ENCODE data around the gene SMCO1. TPM values are rescaled to one million over a fixed set of nuclear protein-coding genes. Genes with fewer than 3 reads are reported as not detected.
"Not testable (repeated sequence)": the region's sequence is repeated elsewhere in the genome, so short reads cannot be mapped to it uniquely, and the experiment has no call there.

SMCO1 gene
- total RNA-seq, 1 donor from 2014 or later = not detected

DNA sequence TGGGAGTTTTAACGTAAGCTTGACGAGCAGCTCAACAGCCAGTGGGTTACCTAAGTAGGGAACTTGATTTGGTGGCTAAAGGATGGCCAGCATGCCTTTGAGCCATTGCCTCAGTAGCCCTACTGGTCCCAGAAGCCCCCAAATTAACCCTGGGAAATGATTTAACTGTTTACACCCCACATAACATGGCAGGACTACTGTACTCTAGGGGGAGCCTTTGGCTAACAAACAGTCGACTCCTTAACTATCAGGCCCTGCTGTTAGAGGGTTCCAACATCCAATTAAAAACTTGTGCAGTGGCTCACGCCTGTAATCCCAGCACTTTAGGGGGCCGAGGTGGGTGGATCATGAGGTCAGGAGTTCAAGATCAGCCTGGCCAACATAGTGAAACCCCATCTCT, 9.4 kb upstream of the SMCO1 start:
- TF ChIP-seq, protein P1, sequence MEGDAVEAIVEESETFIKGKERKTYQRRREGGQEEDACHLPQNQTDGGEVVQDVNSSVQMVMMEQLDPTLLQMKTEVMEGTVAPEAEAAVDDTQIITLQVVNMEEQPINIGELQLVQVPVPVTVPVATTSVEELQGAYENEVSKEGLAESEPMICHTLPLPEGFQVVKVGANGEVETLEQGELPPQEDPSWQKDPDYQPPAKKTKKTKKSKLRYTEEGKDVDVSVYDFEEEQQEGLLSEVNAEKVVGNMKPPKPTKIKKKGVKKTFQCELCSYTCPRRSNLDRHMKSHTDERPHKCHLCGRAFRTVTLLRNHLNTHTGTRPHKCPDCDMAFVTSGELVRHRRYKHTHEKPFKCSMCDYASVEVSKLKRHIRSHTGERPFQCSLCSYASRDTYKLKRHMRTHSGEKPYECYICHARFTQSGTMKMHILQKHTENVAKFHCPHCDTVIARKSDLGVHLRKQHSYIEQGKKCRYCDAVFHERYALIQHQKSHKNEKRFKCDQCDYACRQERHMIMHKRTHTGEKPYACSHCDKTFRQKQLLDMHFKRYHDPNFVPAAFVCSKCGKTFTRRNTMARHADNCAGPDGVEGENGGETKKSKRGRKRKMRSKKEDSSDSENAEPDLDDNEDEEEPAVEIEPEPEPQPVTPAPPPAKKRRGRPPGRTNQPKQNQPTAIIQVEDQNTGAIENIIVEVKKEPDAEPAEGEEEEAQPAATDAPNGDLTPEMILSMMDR (conservative IDR thresholded peaks at IDR 0.05; ENCODE audit: low read depth, low read length) = no peak
- H3K4me3 ChIP-seq (ENCODE audit: low read depth, low read length) = no peak overlapping the region
- no peak for DNase-seq (ENCODE audit: low read depth)

DNA sequence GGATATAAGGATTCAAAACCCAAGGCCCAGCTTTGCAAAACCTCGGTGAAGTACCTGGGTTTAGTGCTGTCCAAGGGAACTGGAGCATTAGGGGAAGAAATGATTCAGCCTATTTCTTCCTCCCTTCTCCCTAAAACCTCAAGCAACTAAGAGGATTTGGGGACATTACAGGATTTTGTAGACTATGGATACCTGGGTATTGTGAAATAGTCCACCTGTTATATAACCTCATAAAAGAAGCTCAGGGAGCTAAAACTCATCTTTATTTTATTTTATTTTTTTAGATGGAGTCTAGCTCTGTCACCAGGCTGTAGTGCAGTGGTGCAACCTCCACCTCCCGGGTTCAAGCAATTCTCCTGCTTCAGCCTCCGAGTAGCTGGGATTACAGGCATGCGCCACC, 8.7 kb upstream of the SMCO1 start:
- no peak overlapping the region for H3K4me3 ChIP-seq (ENCODE audit: low read depth, low read length)
- TF ChIP-seq, protein P1 (conservative IDR thresholded peaks at IDR 0.05; ENCODE audit: low read depth, low read length) = no peak
- no peak for DNase-seq (ENCODE audit: low read depth)

DNA sequence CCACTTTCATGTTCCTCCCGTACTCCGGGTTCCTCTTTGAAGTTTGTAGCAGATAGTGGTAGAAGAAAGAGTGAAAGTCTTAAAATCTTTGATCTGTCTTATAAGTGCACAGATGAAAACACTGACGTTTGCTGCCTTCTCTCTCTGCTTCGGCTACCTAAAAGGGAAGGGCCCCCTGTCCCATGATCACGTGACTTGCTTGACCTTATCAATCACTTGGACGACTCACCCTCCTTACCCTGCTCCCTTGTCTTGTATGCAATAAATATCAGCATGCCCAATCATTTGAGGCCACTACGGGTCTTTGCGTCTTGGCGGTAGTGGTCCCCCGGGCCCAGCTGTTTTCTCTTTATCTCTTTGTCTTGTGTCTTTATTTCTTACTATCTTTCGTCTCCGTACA, 6.1 kb upstream of the SMCO1 start:
- DNase-seq (ENCODE audit: low read depth); H3K4me3 ChIP-seq (ENCODE audit: low read depth, low read length): not testable (repeated sequence)

DNA sequence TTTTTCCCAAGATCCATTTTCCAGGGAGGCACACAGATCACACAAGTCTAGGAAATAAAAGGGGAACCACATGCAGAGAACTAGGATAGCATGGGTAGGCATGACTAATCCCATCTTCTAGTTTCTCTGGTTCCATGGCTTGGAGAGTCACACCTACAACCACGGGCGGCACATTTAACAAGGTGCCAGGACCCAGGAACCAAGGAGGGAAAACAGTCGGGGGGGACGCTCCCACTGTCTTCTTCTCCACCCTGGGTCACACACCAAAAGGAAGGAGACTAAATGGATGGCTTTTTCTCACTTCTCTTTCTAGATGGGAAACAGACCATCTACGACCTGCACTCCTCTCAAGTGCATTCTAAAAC, 4.6 kb upstream of the SMCO1 start:
- no peak for DNase-seq (ENCODE audit: low read depth)
- TF ChIP-seq, protein P1 (conservative IDR thresholded peaks at IDR 0.05; ENCODE audit: low read depth, low read length) = no peak
- no peak overlapping the region for H3K4me3 ChIP-seq (ENCODE audit: low read depth, low read length)

DNA sequence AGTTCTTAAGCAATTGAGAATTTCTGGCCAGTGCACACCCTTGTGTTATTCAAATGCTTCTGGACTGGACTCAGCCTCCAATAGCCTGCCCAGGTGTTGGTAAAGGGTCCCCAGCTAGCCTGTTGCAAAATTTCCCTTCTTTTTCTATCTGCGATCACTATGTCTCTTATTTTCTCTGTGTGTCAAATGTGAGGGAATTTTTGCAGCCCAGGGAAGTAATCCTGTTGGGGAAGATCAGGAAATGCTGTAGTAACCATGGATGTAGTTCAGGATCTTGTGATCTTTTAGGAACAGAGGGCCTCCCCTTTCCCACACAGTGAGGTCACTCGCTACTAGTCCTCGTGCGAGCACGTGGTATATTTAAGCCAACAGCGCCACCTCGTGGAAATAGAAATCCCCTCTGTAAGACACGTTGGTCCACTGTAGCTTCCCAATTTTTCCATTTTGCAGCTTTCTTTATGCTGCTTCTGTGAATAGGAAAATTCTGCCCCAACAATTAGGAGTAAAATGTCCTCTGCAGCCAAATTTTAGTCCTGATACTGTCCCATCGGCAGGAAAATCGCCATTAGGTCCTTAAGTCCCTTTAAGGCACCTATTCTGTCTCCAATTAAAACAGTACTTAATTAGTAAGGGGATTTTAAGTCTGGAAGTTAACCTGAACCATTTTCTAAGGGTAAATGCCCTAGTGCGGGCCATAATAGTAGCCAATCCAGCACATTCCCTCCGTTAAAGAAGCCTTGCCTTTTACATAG, 4.0 kb upstream of the SMCO1 start:
- H3K4me3 ChIP-seq (ENCODE audit: low read depth, low read length) = no peak overlapping the region
- DNase-seq (ENCODE audit: low read depth) = no peak
- TF ChIP-seq, protein P1 (conservative IDR thresholded peaks at IDR 0.05; ENCODE audit: low read depth, low read length) = peak; percentile 48

DNA sequence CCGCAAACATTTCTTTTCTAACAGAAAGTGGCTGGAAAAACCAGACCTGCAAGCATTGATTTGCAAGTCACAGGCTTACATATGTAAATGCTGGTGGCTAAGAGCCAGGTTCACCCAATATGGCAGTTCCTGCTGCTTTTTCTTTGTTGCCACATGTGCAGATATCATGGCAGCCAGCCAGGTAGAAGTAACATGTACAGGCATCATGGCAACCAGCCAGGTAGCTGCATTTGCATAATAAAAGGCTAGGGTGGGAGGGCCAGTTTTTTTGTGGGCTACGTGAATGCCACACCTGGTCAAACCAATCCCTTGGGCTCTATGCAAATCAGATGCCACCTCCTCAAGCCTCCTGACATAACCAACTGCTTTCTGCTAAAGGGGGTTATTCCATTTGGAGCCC, 2.8 kb upstream of the SMCO1 start:
- no peak for DNase-seq (ENCODE audit: low read depth)
- no peak overlapping the region for H3K4me3 ChIP-seq (ENCODE audit: low read depth, low read length)
- TF ChIP-seq, protein P1 (conservative IDR thresholded peaks at IDR 0.05; ENCODE audit: low read depth, low read length) = no peak

DNA sequence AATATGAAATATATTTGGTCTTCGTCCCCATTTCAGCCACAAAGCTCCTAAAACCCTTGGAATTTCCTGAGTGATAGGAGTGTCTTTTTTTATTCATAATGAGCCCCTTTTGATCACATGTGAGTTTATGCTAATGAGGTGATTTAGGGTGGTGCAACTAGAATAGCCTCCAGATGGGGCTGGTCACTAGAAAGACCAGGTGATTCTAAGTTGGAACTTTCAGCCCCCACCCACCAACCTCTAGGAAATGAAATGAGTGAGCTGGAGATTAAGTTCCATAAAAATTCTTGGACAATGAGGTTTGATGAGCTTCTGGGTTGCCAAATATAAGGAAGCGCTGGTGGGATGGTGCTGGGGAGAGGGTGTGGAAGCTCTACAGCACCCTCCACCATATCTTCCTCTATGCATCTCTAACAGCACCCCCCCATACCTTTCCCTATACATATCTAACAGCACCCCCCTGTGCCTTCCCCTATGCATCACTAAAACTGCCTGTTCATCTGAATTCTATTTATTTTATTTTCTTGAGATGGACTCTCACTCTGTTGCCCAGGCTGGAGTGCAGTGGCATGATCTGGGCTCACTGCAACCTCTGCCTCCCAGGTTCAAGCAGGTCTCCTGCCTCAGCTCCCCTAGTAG, 2.1 kb upstream of the SMCO1 start:
- DNase-seq (ENCODE audit: low read depth) = no peak
- H3K4me3 ChIP-seq (ENCODE audit: low read depth, low read length) = no peak overlapping the region
- TF ChIP-seq, protein P1 (conservative IDR thresholded peaks at IDR 0.05; ENCODE audit: low read depth, low read length) = no peak
